Stimulated activated CD4-positive, alpha-beta T cell treated with anti-CD3 and anti-CD28 coated beads, Interleukin-12 subunit alpha, Interleukin-12 subunit beta, amount 100 ng/mL, for 4 hours (primary cell): Measurements from ENCODE around the gene AP2A1.
"Not testable (repeated sequence)": the region's sequence is repeated elsewhere in the genome, so short reads cannot be mapped to it uniquely, and the experiment has no call there.

Experiments used
- DNase-seq: peaks from one replicate; pipeline ENCODE4 v3.0.0-alpha.2; 2020

AP2A1 gene

DNA sequence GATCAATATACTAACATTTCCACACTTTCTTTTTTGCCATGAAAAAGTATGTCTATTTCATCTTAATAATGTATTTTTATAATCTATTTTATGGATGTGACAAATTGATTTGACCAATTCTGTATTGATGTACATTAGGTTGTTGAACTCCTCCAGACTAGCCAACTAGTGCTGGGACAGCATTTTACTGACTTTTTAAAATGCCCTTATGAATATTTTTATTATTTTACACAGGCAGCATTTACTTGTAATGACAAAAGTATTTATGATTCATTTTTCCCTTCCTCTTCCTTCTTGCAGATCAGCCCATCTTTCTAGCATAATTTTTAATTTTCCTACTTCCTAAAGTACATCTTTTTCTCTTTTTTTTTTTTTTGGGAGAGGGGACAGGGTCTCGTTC, 47.2 kb downstream of the AP2A1 start:
- DNase-seq = no peak

DNA sequence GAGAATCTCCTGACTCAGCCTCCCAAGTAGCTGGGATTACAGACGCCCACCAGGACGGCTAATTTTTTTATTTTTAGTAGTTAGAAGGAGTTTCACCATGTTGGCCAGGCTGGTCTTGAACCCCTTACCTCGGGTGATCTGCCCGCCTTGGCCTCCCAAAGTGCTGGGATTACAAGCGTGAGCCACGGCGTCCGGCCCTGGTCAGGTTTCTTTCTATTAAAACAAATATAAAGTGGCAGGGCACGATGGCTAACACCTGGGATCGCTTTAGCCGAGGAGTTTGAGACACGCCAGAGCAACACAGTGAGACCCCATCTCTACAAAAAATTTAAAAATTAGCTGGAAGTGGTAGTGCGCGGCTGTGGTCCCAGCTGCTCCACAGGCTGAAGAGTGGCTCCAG, 49.8 kb downstream of the AP2A1 start:
- no peak for DNase-seq

DNA sequence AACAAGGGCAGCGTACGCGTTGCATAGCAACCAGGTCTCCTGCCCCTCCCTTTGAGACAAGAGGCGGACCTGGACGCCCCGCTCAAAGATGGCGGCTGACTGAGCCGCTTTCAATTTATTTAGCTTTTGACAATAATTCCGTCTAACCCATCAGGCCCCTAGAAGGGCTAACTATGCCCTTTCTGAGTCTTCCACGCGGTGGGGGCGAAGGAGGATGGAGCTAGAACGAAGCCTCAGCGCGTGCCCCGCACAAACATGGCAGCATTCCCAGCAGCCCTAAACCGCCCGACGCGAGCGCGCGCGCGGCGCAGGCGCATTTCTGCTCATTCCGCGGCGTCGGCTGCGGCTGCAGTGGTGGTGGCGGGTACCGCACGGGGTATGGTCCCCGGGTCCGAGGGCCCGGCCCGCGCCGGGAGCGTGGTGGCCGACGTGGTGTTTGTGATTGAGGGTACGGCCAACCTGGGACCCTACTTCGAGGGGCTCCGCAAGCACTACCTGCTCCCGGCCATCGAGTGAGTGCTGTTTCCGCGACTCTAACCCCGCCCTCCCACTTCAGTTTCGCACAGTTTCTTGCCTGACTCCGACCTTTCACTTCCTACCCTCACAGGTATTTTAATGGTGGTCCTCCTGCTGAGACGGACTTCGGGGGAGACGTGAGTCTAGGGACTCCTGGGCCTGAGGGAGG, 51.3 kb downstream of the AP2A1 start, which contains the start of gene MED25:
Gene MED25, plus strand, starts transcription at position 326 of the 685 bp plus-strand sequence. Its CDS starts 53 bp downstream, at position 379.
- DNase-seq = peak; percentile 79

DNA sequence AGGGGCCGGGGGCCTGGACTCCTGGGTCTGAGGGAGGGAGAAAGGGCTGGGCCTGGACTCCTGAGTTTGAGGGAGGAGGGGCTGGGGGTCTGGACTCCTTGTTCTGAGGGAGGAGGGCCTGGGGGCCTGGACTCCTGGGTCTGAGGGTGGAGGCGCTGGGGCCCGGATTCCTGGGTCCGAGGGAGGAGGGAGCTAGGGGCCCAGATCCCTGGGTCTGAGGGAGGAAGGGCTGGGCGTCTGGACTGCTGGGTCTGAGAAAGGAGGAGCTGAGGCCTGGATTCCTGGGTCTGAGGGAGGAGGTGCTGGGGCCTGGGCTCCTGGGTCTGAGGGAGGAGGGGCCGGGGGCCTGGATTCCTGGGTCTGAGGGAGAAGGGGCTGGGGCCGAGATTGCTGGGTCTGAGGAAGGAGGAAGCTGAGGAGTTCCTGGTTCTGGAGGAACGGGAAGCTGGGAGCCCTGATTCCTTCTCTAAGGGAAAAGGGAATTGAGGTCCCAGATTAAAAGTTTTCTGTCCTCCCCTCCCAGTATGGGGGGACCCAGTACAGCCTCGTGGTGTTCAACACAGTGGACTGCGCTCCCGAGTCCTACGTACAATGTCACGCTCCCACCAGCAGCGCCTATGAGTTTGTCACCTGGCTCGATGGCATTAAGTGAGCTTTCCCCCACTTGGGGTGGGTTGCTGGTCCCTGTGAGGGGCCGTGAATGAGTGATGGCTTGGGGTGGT, 52.0 kb downstream of the AP2A1 start:
- no peak for DNase-seq

DNA sequence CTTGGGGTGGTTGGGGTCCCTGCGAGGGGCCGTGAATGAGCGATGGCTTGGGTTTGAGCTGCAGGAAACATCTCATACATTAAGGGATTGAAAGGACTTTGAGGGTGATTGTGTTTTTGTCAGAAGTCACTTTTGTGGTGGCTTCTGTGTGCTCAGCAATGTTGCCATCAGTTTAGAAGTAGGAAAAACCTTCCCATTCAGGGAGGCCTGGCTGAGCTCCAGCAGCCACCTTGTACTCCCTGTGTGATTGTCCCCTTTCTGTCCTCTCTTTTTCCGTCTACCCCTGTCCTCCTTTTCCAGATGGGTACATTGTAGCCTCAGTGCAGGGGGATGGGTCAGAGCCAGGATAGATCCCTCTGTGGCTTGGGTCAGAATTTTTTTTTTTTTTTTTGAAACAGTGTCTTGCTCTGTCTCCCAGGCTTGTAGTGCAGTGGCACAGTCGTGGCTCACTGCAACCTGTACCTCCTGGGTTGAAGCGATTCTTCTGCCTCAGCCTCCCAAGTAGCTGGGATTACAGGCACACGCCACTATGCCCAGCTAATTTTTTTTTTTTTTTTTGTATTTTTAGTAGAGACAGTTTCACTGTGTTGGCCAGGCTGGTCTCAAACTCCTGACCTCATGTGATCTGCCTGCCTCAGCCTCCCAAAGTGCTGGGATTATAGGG, 52.8 kb downstream of the AP2A1 start:
- DNase-seq = not testable (repeated sequence)

DNA sequence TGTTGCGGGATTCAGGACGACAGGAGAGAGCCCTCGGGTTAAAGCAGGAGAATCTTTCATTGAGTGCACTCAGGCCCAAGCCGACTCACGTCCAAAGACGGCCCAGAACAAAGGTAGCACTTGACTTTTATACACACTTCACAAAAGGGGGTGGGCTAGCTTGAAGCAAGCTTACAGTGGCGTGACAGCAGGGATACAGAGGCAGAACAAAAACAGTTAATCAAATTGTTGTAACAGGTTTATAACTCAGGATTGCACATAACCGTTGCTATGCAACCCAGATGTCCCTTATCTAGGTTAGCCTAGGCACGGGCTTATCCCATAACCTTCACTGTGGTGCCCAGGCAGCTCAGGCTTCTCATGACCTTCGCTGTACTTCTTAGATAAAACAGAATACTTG, 53.3 kb downstream of the AP2A1 start:
- no peak for DNase-seq

DNA sequence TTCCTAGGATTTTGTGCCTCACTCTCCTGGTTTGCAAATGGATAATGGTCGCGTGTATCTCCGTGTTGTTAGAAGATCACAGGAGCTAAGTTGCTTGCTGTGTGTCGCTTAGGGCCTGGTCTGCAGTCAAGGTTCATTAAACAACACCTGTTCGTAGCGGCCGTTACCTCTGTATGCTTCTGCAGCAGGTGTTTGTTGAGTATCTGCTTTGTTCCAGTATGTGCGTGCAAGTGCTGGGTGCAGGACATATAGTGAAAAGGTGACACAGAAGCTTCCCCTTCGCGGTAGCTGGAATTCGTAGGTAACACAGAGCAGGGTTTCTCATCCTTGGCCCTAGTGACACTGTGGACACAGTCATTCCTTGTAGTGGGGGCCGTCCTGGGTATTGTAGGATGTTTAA, 56.7 kb downstream of the AP2A1 start:
- DNase-seq = no peak

DNA sequence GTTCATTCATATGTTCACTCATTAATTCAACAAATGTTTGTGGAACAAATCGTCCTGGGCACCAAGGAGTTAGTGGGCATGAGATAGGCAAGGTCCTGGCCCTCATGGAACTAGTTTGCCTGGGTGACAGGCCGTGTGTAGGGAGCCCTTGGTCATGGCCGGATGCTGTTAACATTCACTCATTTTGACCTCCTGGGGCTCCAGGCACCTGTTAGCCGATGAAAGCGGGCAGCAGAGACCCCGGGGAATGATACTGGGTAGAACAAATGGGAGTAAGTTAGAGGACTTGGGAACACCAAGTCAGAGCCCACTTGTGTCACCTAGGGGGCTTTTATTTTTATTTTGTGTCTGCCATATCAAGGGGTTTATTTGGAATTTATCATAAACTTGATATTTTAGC, 57.9 kb downstream of the AP2A1 start:
- DNase-seq = no peak

DNA sequence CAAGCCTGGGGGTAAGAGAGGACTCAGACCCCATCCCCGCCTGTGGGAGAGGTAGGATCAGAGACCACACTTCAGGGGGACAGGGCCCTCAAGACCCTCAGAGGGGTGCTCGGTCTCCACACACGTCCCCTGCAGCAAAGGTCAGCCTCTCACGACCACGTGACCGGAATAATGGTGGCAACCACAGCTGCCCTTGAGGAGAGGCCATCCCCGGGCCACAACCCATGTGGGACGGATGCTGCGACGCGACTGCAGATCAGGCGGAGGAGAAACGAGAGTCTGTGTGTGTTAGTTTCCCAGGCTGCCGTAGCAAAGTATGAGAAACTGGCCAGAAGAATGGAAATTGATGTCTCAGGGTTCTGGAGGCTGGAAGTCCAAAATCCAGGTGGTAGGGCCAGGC, 60.2 kb downstream of the AP2A1 start:
- no peak for DNase-seq

DNA sequence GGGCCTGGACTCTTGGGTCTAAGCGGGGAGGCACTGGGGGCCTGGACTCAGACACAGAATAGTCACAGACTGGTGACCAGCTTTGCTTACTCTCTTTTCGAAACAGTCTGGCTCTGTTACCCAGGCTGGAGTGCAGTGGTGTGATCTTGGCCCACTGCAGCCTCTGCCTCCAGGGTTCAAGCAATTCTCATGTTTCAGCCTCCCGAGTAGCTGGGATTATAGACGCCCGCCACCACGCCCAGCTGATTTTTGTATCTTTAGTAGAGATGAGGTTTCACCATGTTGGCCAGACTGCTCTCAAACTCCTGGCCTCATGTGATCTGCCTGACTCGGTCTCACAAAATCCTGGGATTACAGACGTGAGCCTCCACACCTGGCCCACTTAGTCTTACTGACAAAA, 62.4 kb downstream of the AP2A1 start:
- no peak for DNase-seq

DNA sequence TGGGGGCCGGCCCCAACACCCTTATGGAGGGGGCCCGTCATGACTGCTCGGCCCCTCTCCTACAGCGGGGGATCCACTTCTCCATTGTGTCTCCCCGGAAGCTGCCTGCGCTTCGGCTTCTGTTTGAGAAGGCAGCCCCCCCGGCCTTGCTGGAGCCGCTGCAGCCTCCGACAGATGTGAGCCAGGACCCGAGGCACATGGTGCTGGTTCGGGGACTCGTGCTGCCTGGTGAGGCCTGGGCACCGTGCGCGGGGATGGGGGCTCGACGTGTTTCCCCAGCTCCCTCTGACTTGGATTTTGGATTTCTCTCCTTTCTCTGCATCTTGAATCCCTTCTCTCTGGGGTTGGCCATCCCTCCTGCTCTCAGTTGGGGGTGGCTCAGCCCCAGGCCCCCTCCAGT, 62.9 kb downstream of the AP2A1 start:
- no peak for DNase-seq

DNA sequence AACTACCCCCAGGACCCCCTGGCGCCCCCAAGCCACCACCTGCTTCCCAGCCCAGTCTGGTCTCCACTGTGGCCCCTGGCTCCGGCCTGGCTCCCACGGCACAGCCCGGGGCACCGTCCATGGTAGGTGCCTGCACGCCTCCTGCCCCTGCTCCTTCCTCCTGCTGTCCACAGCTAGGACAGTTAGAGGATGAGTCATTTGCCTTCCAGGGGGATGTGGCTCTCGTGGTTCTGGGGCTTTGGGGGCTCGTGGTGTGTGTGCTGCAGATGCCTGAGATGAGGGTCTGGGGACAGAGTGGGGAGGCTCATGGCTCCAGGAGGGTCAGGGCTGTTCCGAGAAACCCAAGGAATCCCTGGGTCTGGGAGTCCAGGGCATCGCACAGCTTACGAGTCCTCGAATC, 64.0 kb downstream of the AP2A1 start:
- DNase-seq = no peak

DNA sequence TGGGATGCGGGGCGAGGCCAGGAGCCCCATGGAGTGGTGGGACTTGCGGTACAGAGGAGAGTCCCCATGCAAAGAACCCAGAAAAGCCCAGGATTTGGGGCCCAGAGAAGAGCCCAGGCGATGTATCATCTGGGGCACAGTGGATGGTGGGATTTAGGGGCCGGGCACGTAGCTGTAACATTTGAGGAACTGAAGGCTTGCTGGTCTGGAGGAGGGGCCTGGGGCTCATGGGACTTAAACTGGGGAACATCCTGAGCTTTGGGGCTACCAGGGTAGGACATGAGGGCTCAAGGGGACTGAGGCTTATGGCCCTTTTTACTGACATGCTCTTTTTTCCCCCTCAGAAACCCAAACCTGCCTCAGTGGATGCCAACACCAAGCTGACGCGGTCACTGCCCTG, 64.8 kb downstream of the AP2A1 start:
- no peak for DNase-seq

DNA sequence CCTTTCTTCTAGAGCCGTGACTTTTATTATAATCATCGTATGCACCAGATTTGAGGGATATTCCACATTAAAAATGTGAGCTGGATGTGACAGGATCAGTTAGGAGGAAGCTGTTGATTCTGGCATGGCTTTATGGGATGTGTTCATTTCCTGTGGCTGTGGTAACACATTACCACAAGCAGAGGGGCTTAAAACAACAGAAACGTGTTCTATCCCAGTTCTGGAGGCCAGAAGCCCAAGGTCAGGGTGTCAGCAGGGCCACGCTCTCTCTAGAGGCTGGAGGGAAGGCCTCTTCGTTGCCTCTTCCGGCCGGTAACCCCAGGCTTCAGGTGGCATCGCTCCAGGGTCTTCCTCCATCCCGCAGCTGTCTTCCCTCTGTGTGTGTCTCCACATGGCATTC, 65.8 kb downstream of the AP2A1 start:
- no peak for DNase-seq

DNA sequence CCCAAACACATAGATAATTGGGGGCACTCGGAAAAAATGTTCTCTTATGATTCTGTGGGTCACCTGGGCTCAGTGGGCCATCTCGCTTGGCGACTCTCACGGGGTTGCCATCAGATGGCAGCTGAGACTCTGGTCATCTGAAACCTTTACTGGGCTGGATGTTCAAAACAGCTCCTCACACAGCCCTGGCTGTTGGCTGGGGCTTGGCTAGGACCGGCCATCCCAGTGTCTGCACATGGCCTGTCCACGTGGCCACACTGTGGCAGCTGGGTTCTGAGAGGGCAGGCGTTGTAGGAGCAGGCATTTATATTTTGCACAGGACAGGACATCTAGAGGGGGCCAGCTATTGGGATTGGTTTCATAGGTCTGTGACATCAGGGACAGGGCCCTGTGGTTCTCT, 66.8 kb downstream of the AP2A1 start:
- no peak for DNase-seq

DNA sequence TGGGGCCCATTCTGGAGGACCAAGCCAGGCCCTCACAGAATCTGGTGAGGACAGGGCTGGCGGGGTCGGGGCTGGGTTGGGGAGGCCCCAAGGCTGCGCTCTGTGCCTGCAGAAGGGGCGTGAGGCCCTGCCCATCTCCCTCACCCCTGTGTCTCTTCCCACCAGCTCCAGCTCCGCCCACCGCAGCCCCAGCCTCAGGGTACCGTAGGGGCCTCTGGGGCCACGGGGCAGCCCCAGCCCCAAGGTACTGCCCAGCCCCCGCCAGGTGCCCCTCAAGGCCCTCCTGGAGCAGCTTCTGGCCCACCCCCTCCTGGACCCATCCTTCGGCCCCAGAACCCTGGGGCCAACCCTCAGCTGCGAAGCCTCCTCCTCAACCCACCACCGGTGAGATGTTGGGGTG, 68.8 kb downstream of the AP2A1 start:
- DNase-seq = no peak

DNA sequence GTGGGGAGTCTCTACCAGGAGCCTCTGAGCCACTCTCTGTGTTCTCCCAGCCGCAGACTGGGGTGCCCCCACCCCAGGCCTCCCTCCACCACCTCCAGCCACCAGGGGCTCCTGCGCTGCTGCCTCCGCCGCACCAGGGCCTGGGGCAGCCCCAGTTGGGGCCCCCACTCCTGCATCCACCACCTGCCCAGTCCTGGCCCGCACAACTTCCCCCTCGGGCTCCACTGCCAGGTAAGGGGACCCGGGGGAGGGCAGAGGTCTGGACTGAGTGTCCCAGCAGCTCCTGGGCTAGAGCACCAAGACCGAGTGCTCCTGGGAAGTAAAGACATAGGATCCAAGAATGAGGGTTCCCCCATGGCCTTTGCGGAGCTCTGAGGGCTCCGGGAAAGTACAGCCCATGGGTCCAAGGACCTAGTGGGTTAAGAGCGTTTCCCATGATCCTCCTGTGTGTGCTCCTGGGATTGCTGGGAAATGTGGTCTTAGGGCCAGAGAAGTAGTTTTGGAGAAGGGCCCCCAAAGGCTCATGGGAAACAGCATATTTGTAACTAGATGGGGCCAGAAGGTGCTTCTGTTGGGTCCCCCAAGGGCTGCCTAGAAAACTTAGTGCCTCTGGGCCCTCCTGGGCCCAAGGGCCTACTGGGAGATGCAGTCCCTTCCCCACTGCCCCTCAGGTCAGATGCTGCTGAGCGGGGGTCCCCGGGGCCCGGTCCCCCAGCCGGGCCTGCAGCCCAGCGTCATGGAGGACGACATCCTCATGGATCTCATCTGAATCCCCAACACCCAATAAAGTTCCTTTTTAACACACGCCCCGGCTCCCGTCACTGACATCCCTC, 69.6 kb downstream of the AP2A1 start:
- DNase-seq = no peak

DNA sequence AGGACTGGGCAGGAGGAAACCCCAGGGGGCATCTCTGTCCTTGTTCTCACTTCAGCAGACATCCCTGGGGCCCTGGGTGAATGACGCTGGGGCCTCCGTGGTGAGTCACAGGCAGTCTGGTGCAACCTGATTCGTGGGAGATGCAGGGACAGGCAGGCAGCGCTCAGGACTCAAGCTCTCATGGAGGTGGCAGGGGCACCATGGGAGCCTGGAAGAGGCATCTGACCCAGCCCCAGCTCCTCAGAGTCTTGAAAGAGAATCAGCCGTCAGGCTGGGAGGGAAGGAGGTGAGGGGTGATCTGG, 70.2 kb downstream of the AP2A1 start:
- no peak for DNase-seq

DNA sequence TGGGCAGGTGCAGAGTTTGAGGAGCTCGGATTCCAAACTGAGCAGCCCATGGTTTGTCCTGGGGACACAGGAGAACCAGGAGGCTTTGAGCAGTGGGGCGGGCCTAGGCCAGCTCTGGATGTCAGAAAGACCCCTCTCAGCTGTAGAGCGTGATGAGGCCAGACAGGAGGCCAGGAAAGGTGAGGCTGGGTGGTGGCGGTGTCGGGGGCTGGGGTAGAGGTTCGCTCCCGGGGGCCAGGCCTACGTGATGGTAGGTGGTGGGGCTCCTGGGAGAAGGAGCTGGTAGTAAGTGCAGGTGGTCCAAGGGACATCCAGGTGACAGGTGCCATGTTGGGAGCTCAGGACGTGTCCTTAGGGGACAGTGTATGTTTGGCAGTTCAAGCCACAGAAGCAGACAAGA, 70.6 kb downstream of the AP2A1 start:
- no peak for DNase-seq

DNA sequence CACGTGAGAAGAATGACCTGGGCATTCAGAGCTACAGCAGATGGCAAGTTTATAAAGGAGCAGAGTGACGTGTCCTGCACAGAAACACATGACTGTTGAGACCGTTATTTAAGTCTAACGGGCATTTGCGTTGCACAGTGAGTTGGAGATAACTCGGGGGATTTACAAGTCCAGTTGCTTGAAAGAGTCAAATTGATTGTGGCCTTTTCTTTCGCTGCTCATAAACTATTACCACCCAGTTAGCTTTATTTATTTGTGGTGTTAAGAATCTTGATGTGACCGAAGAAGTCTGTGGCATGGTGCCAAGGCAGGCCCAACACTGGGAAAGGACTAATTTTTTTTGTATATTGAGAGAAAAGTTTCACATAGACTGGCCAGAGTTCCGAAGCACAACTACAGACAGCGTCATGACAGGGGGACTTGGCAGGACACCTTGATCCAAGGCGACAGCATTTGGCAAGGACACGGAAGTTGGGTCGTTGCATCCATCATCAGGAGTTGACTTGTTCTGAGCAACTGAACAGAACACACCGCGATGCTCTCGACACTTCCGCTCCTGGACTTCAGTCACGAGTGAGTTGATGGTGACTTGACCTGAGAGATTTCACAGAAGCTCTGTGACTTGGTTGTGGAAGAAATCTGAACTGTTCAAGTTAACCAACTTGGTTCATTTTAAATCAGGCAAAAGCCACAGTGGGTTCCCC, 72.2 kb downstream of the AP2A1 start:
- no peak for DNase-seq

DNA sequence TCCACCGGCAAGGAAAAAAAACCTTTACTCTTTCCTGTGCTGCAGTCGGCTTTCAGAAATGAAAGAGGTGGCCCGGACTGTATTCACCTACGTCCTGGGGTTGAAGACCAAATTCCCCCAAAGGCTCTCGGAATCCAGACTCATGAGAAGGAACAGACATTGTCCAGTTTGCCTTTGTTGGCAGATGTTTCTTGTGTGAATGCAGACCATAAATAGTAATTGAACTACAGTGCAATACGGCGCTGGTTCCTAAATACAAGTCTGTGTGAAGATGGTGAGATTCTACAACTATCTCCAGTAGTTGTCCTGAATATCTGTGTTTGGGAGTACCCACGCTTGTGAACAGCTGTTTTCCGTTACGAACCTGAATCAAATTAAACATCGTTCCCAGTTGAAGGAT, 72.9 kb downstream of the AP2A1 start:
- DNase-seq = no peak

DNA sequence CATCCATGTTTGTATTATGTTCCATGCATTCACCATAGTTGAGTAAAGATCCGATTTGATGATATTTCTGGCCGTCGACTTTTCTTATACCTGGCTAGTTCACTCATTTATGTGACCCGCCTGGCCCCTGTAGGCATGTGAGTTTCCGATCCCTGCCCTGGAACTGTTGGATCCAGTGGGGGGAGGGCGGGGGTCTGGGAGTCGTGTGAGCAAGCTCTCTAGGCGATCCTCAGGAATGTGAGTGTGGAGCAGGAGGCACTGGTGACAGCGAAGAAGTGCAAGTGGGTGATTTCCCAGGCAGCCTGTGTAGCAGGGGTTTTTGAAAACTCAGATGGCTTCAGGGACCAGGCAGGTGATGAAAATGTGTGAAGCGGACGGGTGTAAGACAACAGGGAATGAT, 73.5 kb downstream of the AP2A1 start:
- no peak for DNase-seq

DNA sequence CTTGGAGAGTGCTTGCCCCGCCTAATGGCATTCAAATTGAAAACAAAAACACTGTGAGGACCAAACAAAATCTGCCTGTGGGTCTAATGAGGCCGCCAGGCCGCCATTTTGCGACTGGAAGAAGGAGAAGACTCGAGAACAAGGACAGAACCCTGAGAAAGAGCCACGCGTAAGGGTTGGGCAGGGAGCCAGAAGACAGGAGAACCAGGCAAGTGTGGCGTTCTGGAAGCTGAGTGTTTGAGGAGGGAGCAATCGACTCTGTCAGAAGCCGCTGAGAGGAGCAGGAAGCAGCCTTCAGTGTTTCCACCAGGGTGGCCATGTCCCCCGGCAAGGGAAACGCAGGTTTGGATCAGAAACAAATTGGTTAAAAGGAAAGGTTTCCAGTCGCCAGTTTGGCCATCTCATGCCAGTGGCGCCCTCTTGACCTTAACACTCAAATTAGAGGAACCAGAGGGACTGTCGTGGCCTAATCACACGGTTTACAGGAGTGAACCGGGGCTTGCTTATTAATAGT, 74.0 kb downstream of the AP2A1 start:
- DNase-seq = no peak
